HEK293T (cell line): Measurements from ENCODE around the gene DNAH3.

Source experiments
- BHLHE40 ChIP-seq: fragments of 450-650 bp; IDR thresholded peaks from 2 replicates; pipeline ENCODE4 v1.6.1; 2016; ENCODE audit warnings: mild to moderate bottlenecking, moderate library complexity, borderline replicate concordance
- ELF4 ChIP-seq: fragments of 450-650 bp; IDR thresholded peaks from 2 replicates; pipeline ENCODE4 v1.6.1; 2017; ENCODE audit warnings: antibody characterized with exemption
- FOXM1 ChIP-seq: fragments of 450-650 bp; IDR thresholded peaks from 2 replicates; pipeline ENCODE4 v1.6.1; 2017; ENCODE audit warnings: mild to moderate bottlenecking, borderline replicate concordance
- NFRKB ChIP-seq: fragments of 450-650 bp; IDR thresholded peaks from 2 replicates; pipeline ENCODE4 v1.6.1; 2016; ENCODE audit warnings: mild to moderate bottlenecking, moderate library complexity
- SP1 ChIP-seq: fragments of 450-650 bp; IDR thresholded peaks from 2 replicates; pipeline ENCODE4 v1.6.1; 2017
- TARDBP ChIP-seq: fragments of 450-650 bp; IDR thresholded peaks from 2 replicates; pipeline ENCODE4 v1.6.1; 2016

- TF ChIP-seq TARDBP (no peak), FOXM1 (no peak), NFRKB (no peak), SP1 (no peak), ELF4 (no peak), BHLHE40 (no peak)
Measured at GRCh38 chr16:20949660-20950059, 201.0 kb downstream of the DNAH3 start.
